Stimulated activated memory B cell treated with anti-CD40 and anti-IgM and Interleukin-4, amounts not matched to agents 10 μg/mL and 1 μg/mL and 100 μg/mL, for 72 hours (primary cell): ENCODE results near the gene MYO5B.

Source experiments
- ATAC-seq: fragments of 150-1000 bp; cut with Tn5 transposase; 2 replicates; pipeline ENCODE4 v1.10.0; 2021
- H3K27ac Mint-ChIP-seq: one replicate; pipeline ENCODE4 v1.8.0; 2022; ENCODE audit warnings: mild to moderate bottlenecking, mixed read lengths
- H3K27me3 Mint-ChIP-seq: one replicate; pipeline ENCODE4 v1.8.0; 2022; ENCODE audit warnings: mixed read lengths
- H3K36me3 Mint-ChIP-seq: one replicate; pipeline ENCODE4 v1.8.0; 2022; ENCODE audit warnings: mixed read lengths
- H3K4me1 Mint-ChIP-seq: one replicate; pipeline ENCODE4 v1.8.0; 2022; ENCODE audit warnings: mixed read lengths
- H3K4me3 Mint-ChIP-seq: one replicate; pipeline ENCODE4 v1.8.0; 2022; ENCODE audit warnings: mild to moderate bottlenecking, moderate library complexity, mixed read lengths
- H3K9me3 Mint-ChIP-seq: one replicate; pipeline ENCODE4 v1.8.0; 2022; ENCODE audit warnings: mixed read lengths

Gene MYO5B

GRCh38 chr18:50058731-50059130, 136.2 kb downstream of the MYO5B start:
- Mint-ChIP-seq H3K36me3 (no peaks in the 10 kb centered on the region), H3K4me3 (no peak overlapping the region), H3K27me3 (peaks cover 25% of the 10 kb centered on the region), H3K27ac (no peak overlapping the region), H3K9me3 (no peaks in the 10 kb centered on the region), H3K4me1 (no peaks in the 10 kb centered on the region)
- no peak for ATAC-seq

GRCh38 chr18:50057009-50057408, 137.9 kb downstream of the MYO5B start:
- Mint-ChIP-seq H3K9me3 (no peaks in the 10 kb centered on the region), H3K36me3 (no peaks in the 10 kb centered on the region), H3K27ac (no peak overlapping the region), H3K27me3 (peaks cover 20% of the 10 kb centered on the region), H3K4me3 (no peak overlapping the region), H3K4me1 (no peaks in the 10 kb centered on the region)
- ATAC-seq = no peak

- Mint-ChIP-seq H3K27me3 (peaks cover 17% of the 10 kb centered on the region), H3K4me1 (no peaks in the 10 kb centered on the region), H3K9me3 (peaks cover 3% of the 10 kb centered on the region), H3K36me3 (no peaks in the 10 kb centered on the region), H3K4me3 (no peak overlapping the region), H3K27ac (no peak overlapping the region)
- ATAC-seq = no peak
Observed at GRCh38 chr18:50056185-50056584, 138.8 kb downstream of the MYO5B start.

GRCh38 chr18:50055488-50055887, 139.5 kb downstream of the MYO5B start:
- peaks cover 17% of the 10 kb centered on the region for H3K27me3 Mint-ChIP-seq
- ATAC-seq = no peak
- H3K9me3 Mint-ChIP-seq = peaks cover 3% of the 10 kb centered on the region
- no peak overlapping the region for H3K4me3 Mint-ChIP-seq
- no peak overlapping the region for H3K27ac Mint-ChIP-seq
- H3K4me1 Mint-ChIP-seq = no peaks in the 10 kb centered on the region
- no peaks in the 10 kb centered on the region for H3K36me3 Mint-ChIP-seq

- Mint-ChIP-seq H3K4me1 (no peaks in the 10 kb centered on the region), H3K36me3 (no peaks in the 10 kb centered on the region), H3K27ac (no peak overlapping the region), H3K9me3 (peaks cover 3% of the 10 kb centered on the region), H3K4me3 (no peak overlapping the region), H3K27me3 (peaks cover 7% of the 10 kb centered on the region)
- ATAC-seq = no peak
Observed at GRCh38 chr18:50053111-50053510, 141.8 kb downstream of the MYO5B start.

- Mint-ChIP-seq H3K27me3 (no peaks in the 10 kb centered on the region), H3K4me1 (no peaks in the 10 kb centered on the region), H3K27ac (no peak overlapping the region), H3K36me3 (no peaks in the 10 kb centered on the region), H3K9me3 (peaks cover 3% of the 10 kb centered on the region), H3K4me3 (no peak overlapping the region)
- no peak for ATAC-seq
Observed at GRCh38 chr18:50051288-50051687, 143.7 kb downstream of the MYO5B start.

GRCh38 chr18:50045126-50045525, 149.8 kb downstream of the MYO5B start:
- Mint-ChIP-seq H3K4me1 (no peaks in the 10 kb centered on the region), H3K27me3 (peaks cover 12% of the 10 kb centered on the region), H3K36me3 (no peaks in the 10 kb centered on the region), H3K9me3 (no peaks in the 10 kb centered on the region), H3K4me3 (no peak overlapping the region), H3K27ac (no peak overlapping the region)
- no peak for ATAC-seq

GRCh38 chr18:50044402-50044801, 150.5 kb downstream of the MYO5B start:
- Mint-ChIP-seq H3K27ac (no peak overlapping the region), H3K4me3 (no peak overlapping the region), H3K27me3 (peaks cover 12% of the 10 kb centered on the region), H3K4me1 (no peaks in the 10 kb centered on the region), H3K36me3 (no peaks in the 10 kb centered on the region), H3K9me3 (no peaks in the 10 kb centered on the region)
- no peak for ATAC-seq

- Mint-ChIP-seq H3K27ac (no peak overlapping the region), H3K27me3 (peaks cover 12% of the 10 kb centered on the region), H3K4me1 (no peaks in the 10 kb centered on the region), H3K36me3 (no peaks in the 10 kb centered on the region), H3K4me3 (no peak overlapping the region), H3K9me3 (no peaks in the 10 kb centered on the region)
- ATAC-seq = no peak
Observed at GRCh38 chr18:50042611-50043010, 152.3 kb downstream of the MYO5B start.

- Mint-ChIP-seq H3K4me1 (no peaks in the 10 kb centered on the region), H3K27ac (no peak overlapping the region), H3K9me3 (no peaks in the 10 kb centered on the region), H3K27me3 (peaks cover 27% of the 10 kb centered on the region), H3K4me3 (no peak overlapping the region), H3K36me3 (no peaks in the 10 kb centered on the region)
- no peak for ATAC-seq
Observed at GRCh38 chr18:50039746-50040145, 155.2 kb downstream of the MYO5B start.

- Mint-ChIP-seq H3K27me3 (peaks cover 33% of the 10 kb centered on the region), H3K36me3 (no peaks in the 10 kb centered on the region), H3K9me3 (no peaks in the 10 kb centered on the region), H3K4me3 (no peak overlapping the region), H3K4me1 (no peaks in the 10 kb centered on the region), H3K27ac (no peak overlapping the region)
- ATAC-seq = no peak
Observed at GRCh38 chr18:50038448-50038847, 156.5 kb downstream of the MYO5B start.

GRCh38 chr18:50034029-50034428, 160.9 kb downstream of the MYO5B start:
- no peak overlapping the region for H3K27ac Mint-ChIP-seq
- H3K27me3 Mint-ChIP-seq = peaks cover 22% of the 10 kb centered on the region
- ATAC-seq = no peak
- no peak overlapping the region for H3K4me3 Mint-ChIP-seq
- H3K9me3 Mint-ChIP-seq = no peaks in the 10 kb centered on the region
- no peaks in the 10 kb centered on the region for H3K36me3 Mint-ChIP-seq
- no peaks in the 10 kb centered on the region for H3K4me1 Mint-ChIP-seq

- ATAC-seq = no peak
- no peak overlapping the region for H3K27ac Mint-ChIP-seq
- no peaks in the 10 kb centered on the region for H3K4me1 Mint-ChIP-seq
- peaks cover 25% of the 10 kb centered on the region for H3K27me3 Mint-ChIP-seq
- no peaks in the 10 kb centered on the region for H3K9me3 Mint-ChIP-seq
- no peaks in the 10 kb centered on the region for H3K36me3 Mint-ChIP-seq
- H3K4me3 Mint-ChIP-seq = no peak overlapping the region
Observed at GRCh38 chr18:50033004-50033403, 161.9 kb downstream of the MYO5B start.

GRCh38 chr18:50030146-50030545, 164.8 kb downstream of the MYO5B start:
- H3K4me1 Mint-ChIP-seq = no peaks in the 10 kb centered on the region
- peaks cover 21% of the 10 kb centered on the region for H3K27me3 Mint-ChIP-seq
- no peaks in the 10 kb centered on the region for H3K9me3 Mint-ChIP-seq
- no peak overlapping the region for H3K27ac Mint-ChIP-seq
- H3K36me3 Mint-ChIP-seq = no peaks in the 10 kb centered on the region
- no peak for ATAC-seq
- H3K4me3 Mint-ChIP-seq = no peak overlapping the region

- no peaks in the 10 kb centered on the region for H3K36me3 Mint-ChIP-seq
Observed at GRCh38 chr18:50027996-50028395, 167.0 kb downstream of the MYO5B start.

GRCh38 chr18:50024466-50024865, 170.5 kb downstream of the MYO5B start:
- Mint-ChIP-seq H3K36me3 (no peaks in the 10 kb centered on the region), H3K4me3 (no peak overlapping the region), H3K9me3 (no peaks in the 10 kb centered on the region), H3K27me3 (peaks cover 26% of the 10 kb centered on the region), H3K4me1 (no peaks in the 10 kb centered on the region), H3K27ac (no peak overlapping the region)
- no peak for ATAC-seq

More at GRCh38 chr18:50027996-50028395, 167.0 kb downstream of the MYO5B start:
- Mint-ChIP-seq H3K27me3 (peaks cover 10% of the 10 kb centered on the region), H3K27ac (no peak overlapping the region), H3K9me3 (no peaks in the 10 kb centered on the region), H3K4me1 (no peaks in the 10 kb centered on the region), H3K4me3 (no peak overlapping the region)
- no peak for ATAC-seq

- Mint-ChIP-seq H3K4me3 (no peak overlapping the region), H3K4me1 (no peaks in the 10 kb centered on the region), H3K27me3 (peaks cover 33% of the 10 kb centered on the region), H3K36me3 (no peaks in the 10 kb centered on the region), H3K9me3 (no peaks in the 10 kb centered on the region), H3K27ac (no peak overlapping the region)
- no peak for ATAC-seq
Observed at GRCh38 chr18:50022985-50023384, 172.0 kb downstream of the MYO5B start.
